NCI-H69 (cell line): ENCODE results near the gene SVOPL.
A peak's percentile ranks its signal among the peaks of the same experiment; 100 is the strongest.

ENCODE experiments used
- DNase-seq: peaks from one replicate; lab custom pipeline; 2025; lab: John Stamatoyannopoulos, UW

Gene SVOPL

GRCh38 chr7:138606236-138606635 lies 94.9 kb downstream of the SVOPL start:
- DNase-seq = no peak

- no peak for DNase-seq
Measured at GRCh38 chr7:138603549-138604318, 97.4 kb downstream of the SVOPL start.

GRCh38 chr7:138602451-138602850 lies 98.7 kb downstream of the SVOPL start:
- DNase-seq = no peak

- DNase-seq = no peak
Measured at GRCh38 chr7:138595454-138595853, 105.7 kb downstream of the SVOPL start.

GRCh38 chr7:138590154-138590553 lies 111.0 kb downstream of the SVOPL start:
- DNase-seq = no peak

- DNase-seq = no peak
Measured at GRCh38 chr7:138588986-138589385, 112.2 kb downstream of the SVOPL start.

- DNase-seq = no peak
Measured at GRCh38 chr7:138587485-138587884, 113.7 kb downstream of the SVOPL start.

- DNase-seq = no peak
Measured at GRCh38 chr7:138585283-138585993, 115.7 kb downstream of the SVOPL start.

GRCh38 chr7:138584696-138585095 lies 116.5 kb downstream of the SVOPL start:
- DNase-seq = no peak

GRCh38 chr7:138584283-138584682 lies 116.9 kb downstream of the SVOPL start:
- DNase-seq = no peak

- no peak for DNase-seq
Measured at GRCh38 chr7:138581065-138581464, 120.1 kb downstream of the SVOPL start.

- DNase-seq = no peak
Measured at GRCh38 chr7:138579671-138580070, 121.5 kb downstream of the SVOPL start.

GRCh38 chr7:138579136-138579535 lies 122.0 kb downstream of the SVOPL start:
- DNase-seq = no peak

- DNase-seq = no peak
Measured at GRCh38 chr7:138575897-138576428, 125.2 kb downstream of the SVOPL start.

GRCh38 chr7:138573741-138574140 lies 127.4 kb downstream of the SVOPL start:
- DNase-seq = no peak

- DNase-seq = no peak
Measured at GRCh38 chr7:138570715-138571114, 130.4 kb downstream of the SVOPL start.

- DNase-seq = no peak
Measured at GRCh38 chr7:138569418-138569817, 131.7 kb downstream of the SVOPL start.

- DNase-seq = no peak
Measured at GRCh38 chr7:138568655-138569054, 132.5 kb downstream of the SVOPL start.

GRCh38 chr7:138565451-138566114 lies 135.6 kb downstream of the SVOPL start:
- DNase-seq = peak; percentile 50

GRCh38 chr7:138565071-138565450 lies 136.1 kb downstream of the SVOPL start:
- DNase-seq = no peak

GRCh38 chr7:138564365-138564764 lies 136.8 kb downstream of the SVOPL start:
- DNase-seq = no peak

GRCh38 chr7:138563808-138564207 lies 137.4 kb downstream of the SVOPL start:
- DNase-seq = no peak

GRCh38 chr7:138559448-138559847 lies 141.7 kb downstream of the SVOPL start:
- no peak for DNase-seq
